Activated T-helper 1 cell treated with anti-CD3 and anti-CD28 coated beads, Interleukin-2, amount 50 U/mL, for 16 hours (primary cell): ENCODE measurements around the gene LTC4S.

Experiments
- DNase-seq, 2 donors: peaks; one replicate each; pipeline ENCODE4 v3.0.0-alpha.2; 2020; ENCODE audit warnings: low read depth in 1 of 2, low spot score in 1 of 2

LTC4S gene

DNA sequence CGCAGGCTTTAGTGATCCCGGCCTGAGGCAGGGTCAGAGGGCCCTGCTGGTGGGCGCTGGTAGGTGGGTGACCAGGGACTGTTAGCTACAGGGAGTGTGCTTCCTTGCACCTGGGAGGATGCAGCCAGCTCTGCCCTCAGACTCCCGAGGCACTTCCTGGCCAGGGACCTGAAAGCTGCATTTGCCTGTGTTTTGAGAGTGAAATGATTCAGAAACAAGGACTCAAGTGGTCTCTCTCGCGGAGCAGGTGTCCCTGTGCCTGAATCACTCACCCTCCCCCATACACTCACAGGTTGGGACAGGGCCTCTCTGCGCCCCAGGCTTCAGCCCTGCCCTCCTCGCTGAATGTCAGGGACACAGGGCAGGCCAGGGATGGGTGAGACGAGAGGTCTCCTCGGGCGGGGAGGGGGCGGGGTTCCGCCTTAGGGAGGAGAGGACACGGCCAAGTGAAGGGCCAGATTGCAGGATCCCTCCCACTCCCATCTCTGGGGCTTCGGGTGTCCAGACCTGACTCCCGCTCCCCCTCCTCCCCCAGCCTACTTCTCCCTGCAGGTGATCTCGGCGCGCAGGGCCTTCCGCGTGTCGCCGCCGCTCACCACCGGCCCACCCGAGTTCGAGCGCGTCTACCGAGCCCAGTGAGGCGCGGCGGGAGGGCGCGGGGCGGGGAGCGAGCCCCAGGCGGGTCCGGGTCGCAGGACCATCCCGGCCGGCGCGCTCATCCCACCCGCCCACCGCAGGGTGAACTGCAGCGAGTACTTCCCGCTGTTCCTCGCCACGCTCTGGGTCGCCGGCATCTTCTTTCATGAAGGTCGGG is 1.5 kb downstream of the LTC4S start:
- no peak for DNase-seq

DNA sequence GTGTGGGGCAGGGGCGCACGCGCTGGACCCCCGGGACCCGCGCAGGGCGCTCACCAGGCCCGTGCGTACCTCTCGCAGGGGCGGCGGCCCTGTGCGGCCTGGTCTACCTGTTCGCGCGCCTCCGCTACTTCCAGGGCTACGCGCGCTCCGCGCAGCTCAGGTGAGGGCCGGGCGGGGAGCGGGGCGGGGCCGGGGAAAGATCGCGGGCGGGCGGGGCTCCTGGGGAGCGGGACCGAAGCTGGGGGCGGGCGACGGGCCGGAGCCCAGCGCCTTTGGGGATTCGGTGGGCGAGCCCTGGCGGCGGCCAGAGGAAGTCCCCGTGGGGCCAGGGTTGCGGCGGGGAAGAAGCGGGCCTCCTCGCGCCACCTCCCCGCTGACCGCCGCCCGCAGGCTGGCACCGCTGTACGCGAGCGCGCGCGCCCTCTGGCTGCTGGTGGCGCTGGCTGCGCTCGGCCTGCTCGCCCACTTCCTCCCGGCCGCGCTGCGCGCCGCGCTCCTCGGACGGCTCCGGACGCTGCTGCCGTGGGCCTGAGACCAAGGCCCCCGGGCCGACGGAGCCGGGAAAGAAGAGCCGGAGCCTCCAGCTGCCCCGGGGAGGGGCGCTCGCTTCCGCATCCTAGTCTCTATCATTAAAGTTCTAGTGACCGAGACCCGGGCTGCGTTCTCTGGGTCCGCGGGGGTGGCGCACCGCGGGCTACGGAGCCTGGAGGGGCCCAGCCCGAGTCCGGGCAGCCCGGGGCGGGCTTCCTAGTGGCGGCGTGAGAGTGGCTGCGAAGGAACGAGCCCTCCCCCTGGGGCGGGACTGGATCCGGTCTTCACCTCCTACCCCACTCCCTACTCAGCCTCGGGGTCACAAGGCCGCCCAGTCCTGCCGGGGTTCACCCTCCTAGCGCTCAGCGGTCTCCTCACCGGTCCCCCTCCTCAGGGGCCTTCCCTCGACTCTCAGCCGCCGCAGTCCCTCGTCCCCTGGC is 2.4 kb downstream of the LTC4S start:
- DNase-seq = peak; percentile 44 to 53

- no peak for DNase-seq
These were observed 3.3 kb downstream of the LTC4S start for GRCh38 chr5:179796877-179797608.

- DNase-seq = no peak
These were observed 4.0 kb downstream of the LTC4S start for GRCh38 chr5:179797741-179798140.

- DNase-seq = no peak
These were observed 4.5 kb downstream of the LTC4S start for GRCh38 chr5:179798144-179798770.

DNA sequence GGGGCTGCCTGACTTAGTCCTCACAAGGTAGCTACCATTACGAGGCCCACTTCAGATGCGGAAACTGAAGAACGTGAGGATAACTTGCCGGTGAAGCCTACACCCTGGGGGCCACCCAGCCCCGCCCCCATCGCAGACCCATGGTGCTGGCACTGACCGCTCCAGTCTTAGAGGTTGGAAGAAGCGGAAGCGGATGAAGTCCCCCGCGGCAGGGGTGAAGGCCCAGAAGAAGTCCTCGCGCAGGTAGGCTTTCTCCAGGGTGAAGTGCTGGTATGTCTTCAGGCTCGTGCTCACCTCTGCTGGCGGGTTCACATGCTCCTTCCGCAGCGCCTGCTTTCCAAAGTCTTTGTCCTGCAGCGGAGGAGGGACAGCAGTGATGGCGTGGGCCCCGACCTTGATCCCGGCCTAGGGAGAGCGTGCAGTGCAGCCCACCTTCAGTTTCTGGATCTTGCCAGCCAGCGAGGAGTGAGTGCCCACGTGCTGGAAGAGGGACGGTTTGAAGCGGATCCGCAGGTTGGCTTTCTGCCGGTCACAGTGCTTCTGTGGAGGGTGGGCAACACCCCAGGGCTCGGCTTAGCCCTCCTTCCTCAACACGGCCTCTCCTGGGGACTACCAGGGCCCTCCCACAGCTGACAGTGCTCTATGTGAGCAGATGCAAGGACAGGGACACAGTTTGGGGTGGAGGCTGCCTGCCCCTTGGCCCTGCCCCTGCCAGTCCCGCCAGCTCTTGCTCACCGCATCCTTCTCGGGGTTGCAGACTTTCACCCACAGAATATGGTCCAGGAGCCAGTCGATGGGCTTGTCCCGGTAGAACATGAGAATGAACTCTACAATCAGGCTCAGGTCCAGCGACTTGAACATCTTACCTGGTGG is 5.2 kb downstream of the LTC4S start:
- DNase-seq = no peak

DNA sequence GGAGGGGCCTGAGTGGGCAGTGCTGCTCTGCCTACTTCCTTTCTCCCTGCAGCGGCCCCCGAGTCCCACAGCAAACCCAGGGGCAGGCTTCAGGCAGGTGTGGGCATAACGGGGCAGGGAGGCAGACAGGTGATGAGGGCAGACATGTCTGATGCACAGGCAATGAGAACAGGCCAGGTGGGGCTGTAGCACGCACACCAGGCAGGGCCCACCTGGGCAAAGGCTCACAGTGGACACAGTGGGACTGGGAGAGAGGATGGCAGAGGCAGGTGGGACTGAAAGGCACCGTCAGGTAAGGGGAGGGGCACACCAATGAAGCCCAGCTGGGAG is 5.8 kb downstream of the LTC4S start:
- DNase-seq = no peak

DNA sequence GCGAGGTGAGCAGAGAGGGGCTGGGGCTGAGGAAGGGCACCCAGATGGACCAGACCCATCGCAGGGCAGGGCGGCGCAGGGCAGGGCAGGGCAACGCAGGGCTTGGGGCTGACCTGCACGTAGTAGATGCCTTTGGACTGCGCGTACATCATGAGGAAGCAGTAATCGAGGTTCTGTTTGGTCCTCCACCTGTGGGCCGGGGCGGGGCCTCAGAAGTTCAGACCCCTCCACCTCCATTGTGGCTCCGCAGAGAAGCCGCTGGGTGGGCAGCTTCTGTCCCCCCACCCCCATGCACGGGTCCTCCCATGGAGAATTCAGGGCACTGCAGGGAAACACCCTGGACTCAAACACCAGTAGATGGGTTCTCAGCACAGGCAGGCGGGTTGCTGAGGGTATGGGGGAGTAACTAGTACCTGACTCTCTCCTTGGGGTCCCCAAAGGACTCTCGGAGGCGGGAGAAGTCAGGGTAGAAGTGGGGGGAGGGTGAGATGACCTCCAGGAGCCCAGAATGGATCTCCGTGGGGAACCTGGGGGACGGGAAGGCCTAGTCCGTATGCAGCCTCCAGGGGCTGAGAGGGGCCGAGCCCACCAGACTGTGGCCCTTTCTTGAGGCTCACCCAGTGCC is 6.4 kb downstream of the LTC4S start:
- DNase-seq = no peak

- DNase-seq = no peak
These were observed 7.0 kb downstream of the LTC4S start for GRCh38 chr5:179800696-179801201.

DNA sequence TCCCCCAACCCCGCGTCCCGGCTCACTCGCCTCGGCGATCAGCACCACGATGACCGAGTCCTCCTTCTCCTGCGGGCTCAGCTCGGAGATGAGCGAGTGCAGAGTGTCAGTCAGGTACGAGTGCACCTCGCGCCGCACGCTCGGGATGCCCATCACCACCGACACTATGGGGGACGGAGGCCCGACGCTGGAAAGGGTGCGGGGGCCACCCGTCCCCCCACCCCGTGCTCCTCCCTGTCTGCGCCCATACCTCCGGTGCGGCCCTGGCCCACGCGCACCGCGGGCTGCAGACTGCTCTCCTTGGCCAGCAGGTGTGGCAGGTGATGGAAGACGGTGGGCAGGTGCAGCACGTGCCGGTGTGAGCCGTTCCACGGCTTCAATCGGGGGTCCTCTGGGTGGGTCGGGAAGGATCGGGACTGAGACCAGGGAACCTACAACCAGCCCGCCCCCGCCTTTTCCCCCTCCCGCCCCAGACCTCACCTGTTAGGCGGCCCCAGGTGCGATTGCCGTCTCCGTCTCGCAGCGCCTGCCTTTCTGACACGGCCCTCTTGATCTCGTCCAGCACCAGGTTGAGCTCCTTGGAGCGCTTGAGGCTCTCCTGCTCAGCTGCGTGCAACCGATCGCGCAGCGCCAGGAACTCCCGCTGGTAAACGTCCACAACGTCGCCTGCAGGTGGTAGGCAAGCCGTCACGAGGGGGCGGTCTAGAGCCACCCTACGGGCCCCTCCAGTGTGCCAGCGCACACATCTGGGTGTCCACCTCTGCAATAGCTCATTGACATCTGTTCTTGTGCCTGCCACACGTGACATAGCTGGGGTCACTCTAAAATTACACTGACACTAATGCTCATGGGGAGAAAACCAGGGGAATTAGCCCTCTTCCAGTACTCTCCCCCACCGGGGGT is 7.8 kb downstream of the LTC4S start:
- peak; percentile 74 to 75 for DNase-seq

GRCh38 chr5:179802207-179802883 is 8.6 kb downstream of the LTC4S start:
- DNase-seq = no peak

DNA sequence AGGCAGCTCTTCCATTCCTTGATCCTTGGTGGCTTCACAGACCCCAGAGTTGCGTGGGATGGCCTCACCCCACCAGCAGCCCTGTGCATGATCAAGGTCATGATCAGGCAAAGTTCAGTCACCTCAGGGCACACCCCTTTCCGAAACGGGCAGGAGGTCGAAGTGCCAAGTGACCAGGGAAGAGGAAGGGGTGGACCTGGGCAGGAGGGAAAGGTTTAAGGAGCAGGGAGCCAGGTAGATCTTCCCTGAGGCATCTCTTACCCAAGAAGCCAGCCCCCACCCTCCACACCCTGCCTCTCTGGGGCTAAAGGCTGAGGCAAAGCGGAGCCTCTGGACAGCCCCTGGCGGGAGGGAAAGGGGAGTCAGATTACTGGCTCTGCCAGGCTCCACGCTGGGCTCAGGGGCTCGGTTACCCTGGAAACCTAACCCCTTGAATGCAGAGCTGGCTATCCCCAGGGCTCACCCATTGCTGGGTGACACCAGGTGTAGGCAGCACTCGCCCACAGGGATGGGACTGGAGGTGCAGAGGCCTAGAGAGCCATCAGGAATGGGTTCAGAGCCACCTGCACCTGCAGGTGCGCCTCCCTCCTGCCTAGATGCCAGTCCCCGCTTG is 9.3 kb downstream of the LTC4S start:
- DNase-seq = no peak

DNA sequence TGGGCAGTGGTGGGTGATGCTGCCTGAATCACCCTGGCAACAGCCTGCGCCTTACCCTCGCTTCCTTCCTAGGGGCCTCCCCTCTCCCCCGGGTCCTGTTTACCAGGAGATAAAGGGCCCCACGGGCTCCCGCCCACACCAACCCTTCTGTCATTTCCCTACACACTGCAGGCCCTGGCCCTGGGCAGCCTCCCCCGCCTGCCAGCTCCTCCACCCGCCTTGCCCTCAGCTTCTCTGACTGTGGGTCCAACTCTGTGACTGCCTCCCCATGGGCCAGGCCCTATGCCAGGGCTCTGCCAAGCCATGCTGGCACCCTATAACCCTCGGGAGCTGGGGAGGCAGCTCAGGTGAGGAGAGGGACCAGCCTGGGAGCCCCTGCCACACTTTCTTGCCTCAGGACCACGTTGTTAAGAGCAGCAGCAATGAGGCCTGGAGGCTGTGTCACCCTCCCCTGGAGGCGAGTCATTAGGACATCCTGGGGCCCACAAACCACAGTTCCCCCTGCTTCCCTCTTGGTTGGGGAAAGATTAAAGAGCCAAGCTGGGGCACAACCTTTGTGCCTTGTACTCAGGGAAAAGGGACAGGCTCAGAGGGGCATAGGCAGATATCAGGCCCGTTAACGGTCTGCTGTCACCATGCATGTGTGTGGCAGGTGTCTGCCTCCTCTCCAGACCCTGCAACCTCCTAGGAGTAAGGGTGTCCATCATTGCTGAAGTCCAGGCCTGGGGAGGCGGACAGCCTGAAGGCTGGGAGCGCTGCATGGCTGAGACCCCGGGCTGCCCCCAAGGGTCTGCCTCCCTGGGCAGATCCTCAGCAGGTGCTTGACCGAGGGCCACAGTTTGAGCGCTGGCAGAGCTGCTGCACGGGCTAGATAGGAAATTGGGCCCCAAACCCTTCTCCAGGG is 10.1 kb downstream of the LTC4S start:
- DNase-seq = no peak

DNA sequence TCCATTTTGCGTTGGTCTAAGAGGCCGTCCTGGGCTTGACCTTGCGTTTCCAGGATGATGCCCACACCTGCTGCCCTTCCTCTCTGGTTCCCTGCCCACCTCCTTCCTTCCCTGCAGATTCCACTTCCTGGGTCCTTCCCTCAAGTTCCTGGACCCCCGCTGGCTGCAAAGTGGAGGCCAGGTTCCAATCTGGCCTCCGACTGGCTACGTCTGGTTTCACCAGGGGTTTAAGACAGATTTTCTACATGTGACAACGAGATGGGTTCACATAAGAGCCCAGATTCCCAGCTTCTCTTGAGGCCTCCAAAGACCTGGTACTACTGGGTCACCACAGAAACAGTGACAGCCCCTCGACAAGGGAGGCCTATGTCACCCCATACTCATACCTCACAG is 10.8 kb downstream of the LTC4S start:
- DNase-seq = no peak

DNA sequence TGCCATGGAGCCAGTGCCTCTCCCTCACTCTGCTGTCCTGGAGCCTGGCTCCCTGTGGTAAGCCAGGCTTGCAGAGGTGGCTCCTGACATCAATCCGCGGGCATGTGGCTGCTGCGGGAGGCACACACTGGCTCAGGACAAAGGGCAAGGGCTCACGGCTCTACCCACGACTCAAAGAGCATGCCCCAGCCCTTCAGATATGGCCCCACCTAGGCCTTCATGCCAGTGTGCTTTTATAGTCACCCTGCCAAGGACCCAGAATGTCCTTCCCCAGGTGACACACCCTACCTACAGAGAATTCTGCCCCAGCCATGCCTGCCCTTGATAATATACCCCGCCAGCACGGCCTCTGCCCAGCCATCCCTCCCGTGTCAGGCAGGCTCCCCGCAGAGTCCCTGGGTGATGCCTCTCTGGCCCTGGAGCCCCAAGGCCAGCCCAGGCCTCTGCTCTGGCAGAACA is 11.3 kb downstream of the LTC4S start:
- no peak for DNase-seq

- no peak for DNase-seq
These were observed 11.9 kb downstream of the LTC4S start for GRCh38 chr5:179805529-179806249.
